Uterus (tissue), 4 donors: ENCODE measurements around the gene CAMK1. TPM values are rescaled to one million over a fixed set of nuclear protein-coding genes. Genes with fewer than 3 reads are reported as not detected.

Experiments used
- DNase-seq, 2 donors: peaks; one replicate each; pipeline ENCODE4 v3.0.0-alpha.2; 2019 to 2020
- H3K27ac ChIP-seq, 2 donors: fragments of 200-600 bp; sonication (generic); 1 replicate in 1 of 2; 2 replicates in 1 of 2; pipeline ENCODE4 v1.5.1; 2016 to 2018
- H3K27me3 ChIP-seq, 2 donors: fragments of 200-600 bp; sonication (generic); one replicate each; pipeline ENCODE4 v1.5.1; 2018 to 2019; ENCODE audit warnings: control low read depth in 1 of 2
- H3K36me3 ChIP-seq, 2 donors: fragments of 200-600 bp; sonication (generic); one replicate each; pipeline ENCODE4 v1.5.1; 2019; ENCODE audit warnings: control low read depth in 1 of 2
- H3K4me1 ChIP-seq, 2 donors: fragments of 200-600 bp; sonication (generic); one replicate each; pipeline ENCODE4 v1.5.1; 2018 to 2019; ENCODE audit warnings: control low read depth in 1 of 2
- H3K4me3 ChIP-seq, 2 donors: fragments of 200-600 bp; sonication (generic); 1 replicate in 1 of 2; 2 replicates in 1 of 2; pipeline ENCODE4 v1.5.1; 2018 to 2019; ENCODE audit warnings: mild to moderate bottlenecking in 1 of 2
- H3K9me3 ChIP-seq, 2 donors: fragments of 200-600 bp; sonication (generic); one replicate each; pipeline ENCODE4 v1.5.1; 2019; ENCODE audit warnings: control low read depth in 1 of 2
- CTCF ChIP-seq, 4 experiments: fragments of 200-600 bp in 2 of 4; fragments of 450-650 bp in 2 of 4; sonication (generic) in 2 of 4; IDR thresholded peaks; one replicate each; pipeline ENCODE4 v1.5.1; 2016 to 2019; ENCODE audit warnings: antibody characterized with exemption in 4 of 4, mild to moderate bottlenecking in 2 of 4, moderate library complexity in 1 of 4
- POLR2A ChIP-seq, 2 donors: fragments of 450-650 bp; IDR thresholded peaks; one replicate each; pipeline ENCODE4 v1.6.1; 2016; ENCODE audit warnings: antibody characterized with exemption in 2 of 2, mild to moderate bottlenecking in 1 of 2, moderate library complexity in 1 of 2
- intact Hi-C: fragments of 100-400 bp; cut with DNase I; formaldehyde crosslinking; loops from one replicate; pipeline ENCODE4 v1.15.1; 2023; ENCODE audit warnings: low total_unique reads
- total RNA-seq, 4 donors: library from RNA; depleted of rRNA in 3 of 4; stranded (reverse); fragments of >200 nt in 3 of 4; gene quantifications; one replicate each; pipeline versions ENCODE4 v1.1.0 to v1.2.4, GENCODE V29; 2014 to 2023
- donor health status: DM: yes; HTN: yes; CAD: no.

Gene CAMK1
- total RNA-seq, 4 donors from 2014 or later, result 19.1 to 63.0 (median 56.7) TPM

GRCh38 chr3:9787714-9788113 is 18.0 kb upstream of the CAMK1 start:
- H3K27ac ChIP-seq, result no peak overlapping the region
- no peak for DNase-seq
- intact Hi-C loops, result no loop called here
- H3K4me3 ChIP-seq, result no peak overlapping the region
- no peak for TF ChIP-seq POLR2A (IDR thresholded peaks at IDR 0.05)
- no peak for TF ChIP-seq CTCF (IDR thresholded peaks at IDR 0.05)
- H3K9me3 ChIP-seq, result no peaks in the 10 kb centered on the region
- no peaks in the 10 kb centered on the region for H3K27me3 ChIP-seq
- H3K4me1 ChIP-seq, result no peaks in the 10 kb centered on the region
- H3K36me3 ChIP-seq, result no peaks in the 10 kb centered on the region

- no peak for DNase-seq
- Histone ChIP-seq H3K27me3 (no peaks in the 10 kb centered on the region), H3K4me1 (no peaks in the 10 kb centered on the region), H3K27ac (no peak overlapping the region), H3K9me3 (no peaks in the 10 kb centered on the region), H3K4me3 (no peak overlapping the region), H3K36me3 (no peaks in the 10 kb centered on the region)
- TF ChIP-seq CTCF (IDR thresholded peaks at IDR 0.05) (no peak), POLR2A (IDR thresholded peaks at IDR 0.05) (no peak)
- intact Hi-C loops, result no loop called here
Measured at GRCh38 chr3:9786825-9787669, 17.3 kb upstream of the CAMK1 start.

- TF ChIP-seq CTCF (IDR thresholded peaks at IDR 0.05) (no peak), POLR2A (IDR thresholded peaks at IDR 0.05) (no peak)
- H3K9me3 ChIP-seq, result no peaks in the 10 kb centered on the region
- H3K36me3 ChIP-seq, result no peaks in the 10 kb centered on the region
- no peak overlapping the region for H3K27ac ChIP-seq
- no peak for DNase-seq
- no peaks in the 10 kb centered on the region for H3K4me1 ChIP-seq
- intact Hi-C loops, result no loop called here
- no peaks in the 10 kb centered on the region for H3K27me3 ChIP-seq
- no peak overlapping the region for H3K4me3 ChIP-seq
Measured at GRCh38 chr3:9786209-9786739, 16.5 kb upstream of the CAMK1 start.

GRCh38 chr3:9785602-9786001 is 15.9 kb upstream of the CAMK1 start:
- H3K36me3 ChIP-seq, result no peaks in the 10 kb centered on the region
- no peak overlapping the region for H3K27ac ChIP-seq
- no peak for DNase-seq
- intact Hi-C loops, result no loop called here
- H3K9me3 ChIP-seq, result no peaks in the 10 kb centered on the region
- no peaks in the 10 kb centered on the region for H3K4me1 ChIP-seq
- TF ChIP-seq POLR2A (IDR thresholded peaks at IDR 0.05), result no peak
- no peak overlapping the region for H3K4me3 ChIP-seq
- no peaks in the 10 kb centered on the region for H3K27me3 ChIP-seq

GRCh38 chr3:9784965-9785364 is 15.2 kb upstream of the CAMK1 start:
- H3K27ac ChIP-seq, result no peak overlapping the region
- no peak for DNase-seq
- intact Hi-C loops, result no loop called here
- no peaks in the 10 kb centered on the region for H3K27me3 ChIP-seq
- H3K4me3 ChIP-seq, result no peak overlapping the region
- H3K36me3 ChIP-seq, result no peaks in the 10 kb centered on the region
- TF ChIP-seq POLR2A (IDR thresholded peaks at IDR 0.05), result no peak
- no peaks in the 10 kb centered on the region for H3K9me3 ChIP-seq
- no peaks in the 10 kb centered on the region for H3K4me1 ChIP-seq

- Histone ChIP-seq H3K36me3 (no peaks in the 10 kb centered on the region), H3K4me1 (no peaks in the 10 kb centered on the region), H3K9me3 (no peaks in the 10 kb centered on the region), H3K4me3 (no peak overlapping the region), H3K27me3 (no peaks in the 10 kb centered on the region), H3K27ac (no peak overlapping the region)
- no peak for TF ChIP-seq POLR2A (IDR thresholded peaks at IDR 0.05)
- no peak for TF ChIP-seq CTCF (IDR thresholded peaks at IDR 0.05)
- intact Hi-C loops, result no loop called here
- no peak for DNase-seq
Measured at GRCh38 chr3:9783954-9784353, 14.2 kb upstream of the CAMK1 start.
